ACHN (cell line): ENCODE measurements around the gene CDKL5.
A peak's percentile ranks its signal among the peaks of the same experiment; 100 is the strongest.

Source experiments
- DNase-seq: peaks from one replicate; pipeline ENCODE4 v3.0.0-alpha.2; 2015
- in situ Hi-C: cut with HindIII; loops from 2 replicates; pipeline ENCODE4 v1.10.0; 2017; ENCODE audit warnings: low sequenced_read_pairs, low pct_ligation_motif_present, low pct_unique_long_range_greater_than_20kb

Gene CDKL5

GRCh38 chrX:18448416-18448815, 23.0 kb downstream of the CDKL5 start:
- DNase-seq, result no peak
- in situ Hi-C loops, result no loop called here

DNA sequence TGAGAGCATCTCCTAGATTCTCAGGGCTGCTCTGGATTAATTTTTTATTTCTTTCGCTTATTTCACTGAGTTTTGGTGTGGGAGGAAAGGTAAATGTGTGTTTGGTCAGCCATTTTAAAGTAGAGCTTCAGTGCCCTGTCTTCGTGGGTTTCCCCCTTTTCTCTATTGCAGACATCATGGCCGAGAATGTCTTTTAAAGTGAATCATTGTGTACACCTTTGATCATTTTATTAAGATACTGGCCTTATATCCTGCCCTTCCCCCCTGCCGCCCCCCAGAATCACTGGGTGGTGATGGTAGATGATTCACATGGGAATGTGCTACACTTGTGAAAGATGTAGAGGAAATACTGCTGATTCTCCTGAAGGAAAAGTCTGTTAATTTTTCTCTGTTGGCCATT, 23.8 kb downstream of the CDKL5 start:
- in situ Hi-C loops, result no loop called here
- peak; percentile 7 for DNase-seq

- in situ Hi-C loops, result no loop called here
- DNase-seq, result peak; percentile 7
These were observed 30.0 kb downstream of the CDKL5 start for GRCh38 chrX:18455384-18455783.

DNA sequence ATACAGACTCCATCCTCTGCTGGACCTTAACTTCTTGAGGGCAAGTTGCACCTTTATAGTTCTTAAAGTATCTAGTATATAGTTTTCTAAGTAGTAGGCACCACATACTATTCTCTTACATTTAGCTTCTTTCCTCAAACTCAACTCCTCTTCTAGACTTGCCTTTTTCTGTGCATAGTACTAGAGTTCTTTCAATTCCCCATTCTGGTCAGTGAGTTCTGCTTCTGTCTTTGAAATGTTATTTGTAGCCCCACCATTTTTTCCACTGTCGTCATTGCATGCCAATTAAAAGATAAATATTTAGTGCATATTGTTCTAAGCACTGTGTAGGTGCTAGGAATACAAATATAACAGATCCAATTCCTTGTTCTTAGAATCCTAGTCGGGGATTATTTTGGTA, 31.6 kb downstream of the CDKL5 start:
- in situ Hi-C loops, result no loop called here
- no peak for DNase-seq

- in situ Hi-C loops, result no loop called here
- DNase-seq, result no peak
These were observed 36.0 kb downstream of the CDKL5 start for GRCh38 chrX:18461431-18461830.

DNA sequence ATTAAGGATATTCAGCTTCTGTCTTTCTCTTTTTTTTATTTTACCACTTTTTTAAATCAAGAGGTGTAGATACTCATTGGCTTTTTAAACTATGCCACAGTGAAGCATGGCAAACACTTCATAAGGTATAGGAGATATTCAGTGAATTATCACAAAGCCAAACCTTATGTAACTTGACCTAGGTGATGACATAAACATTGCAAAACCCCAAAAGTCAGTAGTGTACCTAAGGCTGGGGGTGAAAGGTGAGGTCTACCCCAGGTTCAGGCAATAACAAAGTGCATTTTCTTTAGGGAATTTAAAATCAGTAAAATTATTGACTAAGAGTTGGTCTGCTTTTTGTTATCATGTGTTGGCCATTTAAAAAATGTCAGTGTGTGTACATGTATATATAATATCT, 39.1 kb downstream of the CDKL5 start:
- no peak for DNase-seq
- in situ Hi-C loops, result no loop called here

- no peak for DNase-seq
- in situ Hi-C loops, result no loop called here
These were observed 39.6 kb downstream of the CDKL5 start for GRCh38 chrX:18465051-18465450.

DNA sequence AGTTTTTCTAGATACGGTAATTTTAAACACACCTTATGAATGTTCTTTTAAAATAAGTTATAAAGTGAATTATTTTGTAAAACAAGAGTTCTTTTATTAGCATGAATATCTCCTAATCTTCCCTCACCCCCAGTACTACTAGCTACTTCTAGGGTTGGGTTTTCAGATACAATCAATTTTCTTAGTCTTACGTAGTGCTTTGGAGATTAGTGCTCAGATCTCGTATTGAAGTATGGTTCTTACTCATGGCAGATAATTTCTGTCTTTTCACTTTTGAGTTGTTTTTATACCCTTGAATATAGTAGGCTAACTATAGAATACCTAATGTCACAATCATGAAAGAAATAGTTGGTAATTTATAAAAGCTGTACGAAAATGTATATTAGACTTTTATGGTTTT, 43.2 kb downstream of the CDKL5 start:
- no peak for DNase-seq
- in situ Hi-C loops, result no loop called here

DNA sequence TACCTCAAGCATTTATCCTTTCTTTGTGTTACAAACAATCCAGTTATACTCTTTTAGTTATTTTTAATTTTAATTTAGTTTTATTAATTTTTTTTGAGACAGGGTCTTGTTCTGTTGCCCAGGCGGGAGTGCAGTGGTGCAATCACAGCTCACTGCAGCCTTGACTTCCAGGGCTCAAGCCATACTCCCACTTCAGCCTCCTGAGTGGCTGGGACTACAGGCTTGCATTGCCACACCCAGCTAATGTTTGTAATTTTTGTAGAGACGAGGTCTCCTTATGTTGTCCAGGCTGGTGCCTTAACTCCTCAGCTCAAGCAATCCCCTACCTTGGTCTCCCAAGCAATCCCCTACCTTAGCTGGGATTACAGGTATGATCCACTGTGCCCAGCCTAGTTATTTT, 45.9 kb downstream of the CDKL5 start:
- no peak for DNase-seq
- in situ Hi-C loops, result no loop called here

GRCh38 chrX:18490806-18491555, 65.6 kb downstream of the CDKL5 start:
- in situ Hi-C loops, result no loop called here
- no peak for DNase-seq

DNA sequence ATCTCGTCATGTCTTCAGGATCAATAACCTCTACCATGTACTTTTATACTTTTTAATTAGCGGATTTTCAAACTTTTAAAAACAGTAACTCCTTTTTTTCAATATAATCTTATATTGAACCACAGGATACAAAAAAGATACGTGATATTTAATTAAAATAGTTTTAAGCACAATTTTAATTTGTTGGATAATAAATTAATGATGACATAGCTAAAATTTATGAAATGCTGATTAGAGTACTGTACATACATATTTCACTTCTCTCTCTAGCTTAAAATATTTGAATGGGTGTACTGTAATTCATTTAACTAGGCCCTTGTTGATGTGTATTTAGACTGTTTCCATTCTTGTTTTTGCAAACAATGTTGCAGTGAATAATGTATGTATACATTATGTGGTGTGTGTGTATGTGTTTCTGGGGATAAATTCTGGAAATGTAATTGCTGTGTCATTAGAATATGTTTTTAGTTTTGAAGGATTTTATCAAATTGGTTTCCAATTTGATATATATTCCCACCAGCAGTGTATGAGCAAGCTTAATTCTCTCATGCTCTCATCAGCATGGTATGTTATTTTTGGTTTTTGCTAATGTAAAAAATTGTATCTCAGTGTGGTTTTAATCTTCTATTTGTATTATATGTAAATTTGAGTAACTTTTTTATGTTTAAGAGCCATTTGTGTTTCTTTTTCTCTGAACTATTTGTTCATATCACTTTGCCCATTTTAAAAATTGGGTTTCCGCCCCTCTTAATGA, 66.4 kb downstream of the CDKL5 start:
- in situ Hi-C loops, result no loop called here
- DNase-seq, result no peak

DNA sequence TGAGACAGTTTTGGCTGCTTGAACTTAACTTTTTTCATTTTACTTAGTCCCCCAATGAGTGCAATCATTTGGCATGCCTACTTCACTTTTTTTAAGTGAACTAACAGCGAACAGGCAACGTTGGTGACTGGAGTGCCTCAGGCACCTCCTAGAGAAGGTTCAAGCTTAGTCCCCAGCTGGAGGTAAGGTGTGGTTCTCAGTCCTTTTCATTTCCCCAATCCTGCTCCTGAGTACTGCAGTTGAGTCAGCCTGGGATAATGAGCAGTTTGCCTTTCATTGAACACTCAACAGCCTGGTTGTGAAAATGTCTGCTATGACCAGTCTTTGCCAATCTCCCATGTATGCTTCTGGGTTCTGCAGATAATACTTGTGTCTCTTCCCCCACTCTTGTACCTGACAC, 109.5 kb downstream of the CDKL5 start:
- DNase-seq, result no peak
- in situ Hi-C loops, result no loop called here

DNA sequence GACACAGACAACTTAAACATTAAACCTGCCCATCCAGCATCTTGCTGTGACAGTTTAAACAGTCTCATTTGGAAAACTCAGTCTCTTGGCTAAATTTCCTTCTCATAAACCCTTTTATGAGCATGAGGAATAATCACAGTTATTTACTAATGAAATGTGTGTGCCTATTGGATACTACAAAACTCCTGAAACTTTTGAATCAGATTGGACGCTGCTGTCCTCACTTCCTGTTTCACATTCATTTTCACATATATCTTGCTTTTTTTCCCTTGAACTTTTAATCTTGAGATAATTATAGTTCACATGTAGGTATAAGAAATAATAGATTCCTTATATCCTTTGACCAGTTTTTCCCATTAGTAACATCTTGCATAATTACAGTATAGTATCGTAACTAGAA, 111.7 kb downstream of the CDKL5 start:
- in situ Hi-C loops, result no loop called here
- DNase-seq, result no peak

GRCh38 chrX:18537524-18537923, 112.1 kb downstream of the CDKL5 start:
- in situ Hi-C loops, result no loop called here
- no peak for DNase-seq

GRCh38 chrX:18542131-18542530, 116.7 kb downstream of the CDKL5 start:
- no peak for DNase-seq
- in situ Hi-C loops, result no loop called here

DNA sequence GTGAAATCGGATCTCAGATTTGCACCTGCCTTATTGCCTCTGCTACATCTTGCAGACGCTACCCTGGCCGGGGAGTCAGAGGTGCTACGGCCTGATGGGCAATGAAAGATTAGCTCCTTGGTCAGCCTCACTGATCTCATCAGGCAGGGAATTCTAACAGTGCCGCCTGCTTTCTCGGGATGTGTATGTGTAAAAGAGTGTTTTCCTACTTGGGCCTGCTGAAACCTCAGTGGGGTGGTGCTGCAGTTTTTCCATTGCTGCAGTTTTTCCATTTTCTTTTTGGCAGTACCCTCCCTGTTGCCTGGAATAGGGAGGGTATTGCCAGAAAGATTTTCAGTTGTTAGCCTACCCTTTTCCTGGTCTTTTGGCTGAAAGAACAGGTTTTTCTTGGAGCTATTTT, 117.5 kb downstream of the CDKL5 start:
- in situ Hi-C loops, result no loop called here
- DNase-seq, result no peak

GRCh38 chrX:18543738-18544137, 118.3 kb downstream of the CDKL5 start:
- in situ Hi-C loops, result no loop called here
- DNase-seq, result no peak

DNA sequence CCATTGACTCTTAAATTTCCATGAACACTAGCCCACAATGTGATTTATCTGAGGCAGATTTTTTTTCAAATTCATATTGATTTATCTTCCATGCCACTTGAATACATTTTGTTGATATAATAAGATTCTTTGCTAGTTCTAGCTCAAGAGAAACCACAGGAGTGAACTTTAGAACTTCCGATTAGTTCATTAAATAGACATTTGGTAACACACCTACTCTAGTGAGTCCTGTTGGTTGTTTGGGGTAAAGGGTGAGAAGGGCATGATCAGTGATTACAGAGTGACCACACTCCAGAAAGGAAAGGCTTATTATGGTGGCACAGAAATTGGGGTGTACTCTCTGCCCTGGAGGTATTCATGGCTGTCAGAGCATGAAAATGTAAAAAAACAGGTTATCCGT, 120.4 kb downstream of the CDKL5 start:
- no peak for DNase-seq
- in situ Hi-C loops, result no loop called here

GRCh38 chrX:18548996-18549395, 123.6 kb downstream of the CDKL5 start:
- DNase-seq, result no peak
- in situ Hi-C loops, result no loop called here

GRCh38 chrX:18549643-18550042, 124.2 kb downstream of the CDKL5 start:
- in situ Hi-C loops, result no loop called here
- DNase-seq, result no peak
